Gastrocnemius medialis (tissue), 4 donors: Measurements from ENCODE around the gene HIF1A. TPM values are rescaled to one million over a fixed set of nuclear protein-coding genes. Genes with fewer than 3 reads are reported as not detected.
A peak's percentile ranks its signal among the peaks of the same experiment; 100 is the strongest.

ENCODE experiments used
- ATAC-seq, 2 donors: fragments of 150-250 bp; one replicate each; pipeline ENCODE4 v1.9.1; 2016
- DNase-seq, 2 donors: peaks; one replicate each; pipeline ENCODE4 v3.0.0-alpha.2; 2019
- H3K27ac ChIP-seq, 4 donors: fragments of 200-600 bp; sonication (generic); 1 replicate in 1 of 4; 2 replicates in 3 of 4; pipeline ENCODE4 v1.5.1; 2016 to 2018; ENCODE audit warnings: mild to moderate bottlenecking in 2 of 4, moderate library complexity in 1 of 4
- H3K27me3 ChIP-seq, 3 donors: fragments of 200-600 bp; sonication (generic) in 2 of 3; 1 replicate in 1 of 3; 2 replicates in 2 of 3; pipeline versions ENCODE4 v1.5.1 to v1.6.0; 2016 to 2019; ENCODE audit warnings: mild to moderate bottlenecking in 1 of 3, moderate library complexity in 1 of 3
- H3K36me3 ChIP-seq, 2 donors: fragments of 200-600 bp; sonication (generic) in 1 of 2; one replicate each; pipeline ENCODE4 v1.5.1; 2017 to 2018
- H3K4me1 ChIP-seq, 2 donors: fragments of 200-600 bp; sonication (generic) in 1 of 2; one replicate each; pipeline ENCODE4 v1.5.1; 2016 to 2017; ENCODE audit warnings: mild to moderate bottlenecking in 2 of 2
- H3K4me3 ChIP-seq, 4 donors: fragments of 200-600 bp; sonication (generic) in 3 of 4; 1 replicate in 1 of 4; 2 replicates in 3 of 4; pipeline ENCODE4 v1.5.1; 2016 to 2019; ENCODE audit warnings: mild to moderate bottlenecking in 2 of 4
- H3K9me3 ChIP-seq, 3 donors: fragments of 200-600 bp; sonication (generic) in 2 of 3; 1 replicate in 1 of 3; 2 replicates in 2 of 3; pipeline ENCODE4 v1.5.1; 2016 to 2019
- CTCF ChIP-seq, 5 experiments: fragments of 450-650 bp in 3 of 5; fragments of 200-600 bp in 2 of 5; sonication (generic) in 2 of 5; IDR thresholded peaks in 4 of 5; conservative IDR thresholded peaks in 1 of 5; 1 replicate in 4 of 5; 2 replicates in 1 of 5; pipeline ENCODE4 v1.5.1; 2016 to 2019; ENCODE audit warnings: antibody characterized with exemption in 5 of 5, mild to moderate bottlenecking in 3 of 5, moderate library complexity in 3 of 5
- POLR2A ChIP-seq, 2 donors: fragments of 450-650 bp; IDR thresholded peaks; one replicate each; pipeline ENCODE4 v1.6.1; 2017; ENCODE audit warnings: antibody characterized with exemption in 2 of 2, mild to moderate bottlenecking in 2 of 2, moderate library complexity in 2 of 2
- in situ Hi-C, 4 donors: fragments of 200-750 bp; cut with MboI; loops; one replicate each; pipeline versions ENCODE4 v1.15.0 to v1.8.0; 2017; ENCODE audit warnings: low sequenced_read_pairs in 4 of 4
- intact Hi-C: fragments of 100-400 bp; cut with DNase I; formaldehyde crosslinking; loops from one replicate; pipeline ENCODE4 v1.15.1; 2023; ENCODE audit warnings: low total_unique reads
- total RNA-seq, 4 donors: library from RNA; depleted of rRNA; stranded (reverse); fragments of >200 nt; gene quantifications; one replicate each; pipeline versions ENCODE4 v1.1.0 to v1.2.3, GENCODE V29; 2016

Gene HIF1A
- total RNA-seq, 4 donors from 2014 or later = 18.2 to 30.7 (median 23.6) TPM

- no peak for TF ChIP-seq POLR2A (IDR thresholded peaks at IDR 0.05)
- TF ChIP-seq CTCF (IDR thresholded peaks at IDR 0.05 in 4 of 5, conservative IDR thresholded peaks at IDR 0.05 in 1 of 5) = no peak
- ATAC-seq = no peak
- Histone ChIP-seq H3K27me3 (no peaks in the 10 kb centered on the region), H3K4me3 (no peak overlapping the region), H3K36me3 (peaks cover 0 to 11% of the 10 kb centered on the region in 2 donors), H3K4me1 (peaks cover 22 to 44% of the 10 kb centered on the region in 2 donors), H3K9me3 (no peaks in the 10 kb centered on the region), H3K27ac (no peak overlapping the region)
- intact Hi-C loops = no loop called here
- DNase-seq = no peak
- in situ Hi-C loops = no loop called here
Observed at GRCh38 chr14:61718039-61718438, 22.7 kb downstream of the HIF1A start.

- Histone ChIP-seq H3K27ac (no peak overlapping the region), H3K4me1 (peaks cover 16 to 35% of the 10 kb centered on the region in 2 donors), H3K4me3 (no peak overlapping the region), H3K9me3 (no peaks in the 10 kb centered on the region), H3K27me3 (no peaks in the 10 kb centered on the region), H3K36me3 (peaks cover 0 to 25% of the 10 kb centered on the region in 2 donors)
- ATAC-seq (peak; percentile 23 to 49), DNase-seq (no peak)
- intact Hi-C loops = no loop called here
- TF ChIP-seq CTCF (IDR thresholded peaks at IDR 0.05 in 4 of 5, conservative IDR thresholded peaks at IDR 0.05 in 1 of 5) (no peak), POLR2A (IDR thresholded peaks at IDR 0.05) (no peak)
- in situ Hi-C loops = loop anchor here in 1 of 4 donors (10.0 kb wide), 1 partner anchor 255 kb away; no protein-coding TSS in a partner anchor
Observed at GRCh38 chr14:61719344-61720293, 24.3 kb downstream of the HIF1A start.

GRCh38 chr14:61720294-61720661 is 25.0 kb downstream of the HIF1A start:
- Histone ChIP-seq H3K27me3 (no peaks in the 10 kb centered on the region), H3K4me1 (peaks cover 16 to 35% of the 10 kb centered on the region in 2 donors), H3K4me3 (no peak overlapping the region), H3K9me3 (no peaks in the 10 kb centered on the region), H3K36me3 (peaks cover 0 to 30% of the 10 kb centered on the region in 2 donors), H3K27ac (no peak overlapping the region)
- intact Hi-C loops = no loop called here
- in situ Hi-C loops = loop anchor here in 1 of 4 donors (10.0 kb wide), 1 partner anchor 255 kb away; no protein-coding TSS in a partner anchor
- ATAC-seq (no peak), DNase-seq (no peak)
- TF ChIP-seq CTCF (IDR thresholded peaks at IDR 0.05 in 4 of 5, conservative IDR thresholded peaks at IDR 0.05 in 1 of 5) (no peak), POLR2A (IDR thresholded peaks at IDR 0.05) (no peak)

- ATAC-seq (no peak), DNase-seq (no peak)
- TF ChIP-seq CTCF (IDR thresholded peaks at IDR 0.05 in 4 of 5, conservative IDR thresholded peaks at IDR 0.05 in 1 of 5) (no peak), POLR2A (IDR thresholded peaks at IDR 0.05) (no peak)
- in situ Hi-C loops = loop anchor here in 1 of 4 donors (10.0 kb wide), 1 partner anchor 256 kb away; no protein-coding TSS in a partner anchor
- intact Hi-C loops = no loop called here
- Histone ChIP-seq H3K9me3 (no peaks in the 10 kb centered on the region), H3K4me3 (no peak overlapping the region), H3K4me1 (peaks cover 16 to 34% of the 10 kb centered on the region in 2 donors), H3K36me3 (peaks cover 0 to 30% of the 10 kb centered on the region in 2 donors), H3K27me3 (no peaks in the 10 kb centered on the region), H3K27ac (no peak overlapping the region)
Observed at GRCh38 chr14:61720741-61721140, 25.4 kb downstream of the HIF1A start.
